NCI-H1092 (cell line): ENCODE data around the gene HLA-DPA1.

Experiments used
- DNase-seq: peaks from one replicate; lab custom pipeline; 2025; lab: John Stamatoyannopoulos, UW

HLA-DPA1 gene

GRCh38 chr6:33088931-33089620 is 15.6 kb upstream of the HLA-DPA1 start:
- DNase-seq: no peak

DNA sequence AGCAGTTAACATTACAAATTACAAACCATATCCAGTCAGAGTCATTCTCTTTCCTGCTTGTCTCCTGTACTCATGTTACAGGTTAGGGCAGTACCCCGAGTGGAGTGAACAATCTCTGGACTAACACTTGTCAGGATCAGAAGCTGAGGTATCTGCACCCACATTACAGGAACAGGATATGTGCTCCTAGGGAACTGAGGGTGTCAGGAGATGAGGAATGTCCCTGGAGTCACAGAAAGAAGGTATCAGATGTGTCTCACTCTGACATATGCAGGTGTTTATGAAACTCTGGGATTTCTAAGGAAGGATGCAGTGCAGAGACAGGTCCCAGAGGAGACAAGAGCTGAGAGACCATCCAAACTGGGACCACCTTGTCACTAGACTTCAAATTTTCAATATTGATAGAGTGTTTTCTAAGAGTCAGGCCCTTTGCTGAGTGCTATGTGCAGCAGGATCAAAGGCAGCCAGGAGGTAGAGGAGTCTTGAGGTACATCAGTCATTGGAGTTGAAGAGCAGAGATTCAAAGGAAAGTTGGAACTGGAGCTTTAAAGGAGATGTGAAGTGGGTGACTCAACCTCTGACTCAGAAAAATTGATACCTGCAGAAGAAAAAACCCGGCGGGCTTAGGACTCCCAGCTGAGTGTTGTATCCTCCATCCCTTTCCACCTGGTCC is 14.9 kb upstream of the HLA-DPA1 start:
- no peak for DNase-seq

DNA sequence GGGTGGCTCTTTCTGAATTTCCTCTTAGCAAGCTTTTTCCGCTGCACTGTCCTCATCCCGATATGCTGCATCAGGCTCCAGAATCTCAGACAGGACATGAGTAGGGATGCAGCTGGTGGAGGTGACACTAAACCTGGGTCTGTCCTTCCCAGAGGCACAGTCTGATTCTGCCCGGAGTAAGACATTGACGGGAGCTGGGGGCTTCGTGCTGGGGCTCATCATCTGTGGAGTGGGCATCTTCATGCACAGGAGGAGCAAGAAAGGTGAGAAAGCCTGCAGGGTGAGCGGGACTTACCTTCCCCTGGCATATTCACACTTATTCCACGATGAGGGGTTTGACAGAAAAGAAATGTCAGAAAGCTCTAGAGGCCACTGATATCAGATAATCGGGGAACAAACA is 12.2 kb upstream of the HLA-DPA1 start:
- no peak for DNase-seq

GRCh38 chr6:33082702-33083101 is 9.3 kb upstream of the HLA-DPA1 start:
- DNase-seq: no peak

- no peak for DNase-seq
These were observed 7.8 kb upstream of the HLA-DPA1 start for GRCh38 chr6:33081098-33081824.

GRCh38 chr6:33080127-33081089 is 7.0 kb upstream of the HLA-DPA1 start:
- no peak for DNase-seq

DNA sequence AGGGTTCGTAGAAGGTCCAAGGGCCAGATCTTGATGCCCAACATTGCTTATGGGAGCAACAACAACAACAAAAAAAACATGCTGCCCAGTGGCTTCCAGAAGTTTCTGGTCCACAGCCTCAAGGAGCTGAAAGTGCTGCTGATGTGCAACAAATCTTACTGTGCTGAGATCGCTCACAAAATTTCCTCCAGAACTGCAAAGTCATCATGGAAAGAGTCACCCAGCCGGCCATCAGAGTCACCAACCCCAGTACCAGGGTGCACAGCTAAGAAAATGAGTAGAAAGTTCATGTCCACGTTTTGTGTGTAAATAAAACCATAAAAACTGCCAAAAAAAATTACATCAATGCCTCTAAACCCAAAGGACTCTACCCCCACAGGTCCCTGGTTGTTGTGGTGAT is 6.1 kb upstream of the HLA-DPA1 start:
- no peak for DNase-seq

GRCh38 chr6:33078919-33079521 is 5.6 kb upstream of the HLA-DPA1 start:
- no peak for DNase-seq

GRCh38 chr6:33078442-33078841 is 5.0 kb upstream of the HLA-DPA1 start:
- no peak for DNase-seq

- DNase-seq: no peak
These were observed 4.5 kb upstream of the HLA-DPA1 start for GRCh38 chr6:33077908-33078307.

GRCh38 chr6:33076406-33076934 is 3.0 kb upstream of the HLA-DPA1 start:
- no peak for DNase-seq

GRCh38 chr6:33075568-33076405 is 2.3 kb upstream of the HLA-DPA1 start, which contains the start of gene HLA-DPB1:
Gene HLA-DPB1 (plus strand): TSS chr6:33075990. CDS start chr6:33076042, 52 bp downstream.
- DNase-seq: no peak

DNA sequence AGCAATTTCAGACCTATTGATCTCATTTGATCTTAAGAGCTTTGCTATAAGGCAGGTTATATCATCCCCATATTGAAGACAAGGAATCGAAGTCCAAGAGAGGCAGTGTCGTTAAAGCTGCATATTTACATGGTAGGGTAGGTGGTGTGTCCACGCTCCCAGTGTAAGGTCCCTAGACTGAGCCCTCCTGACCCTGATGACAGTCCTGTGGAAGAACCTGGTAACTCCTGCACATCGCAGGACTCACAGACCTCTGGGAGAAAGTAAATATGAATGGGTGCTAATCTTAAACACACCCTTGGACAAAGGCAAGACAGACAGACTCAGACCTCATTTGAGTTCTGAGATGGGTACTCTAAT is 1.7 kb upstream of the HLA-DPA1 start:
- DNase-seq: no peak

DNA sequence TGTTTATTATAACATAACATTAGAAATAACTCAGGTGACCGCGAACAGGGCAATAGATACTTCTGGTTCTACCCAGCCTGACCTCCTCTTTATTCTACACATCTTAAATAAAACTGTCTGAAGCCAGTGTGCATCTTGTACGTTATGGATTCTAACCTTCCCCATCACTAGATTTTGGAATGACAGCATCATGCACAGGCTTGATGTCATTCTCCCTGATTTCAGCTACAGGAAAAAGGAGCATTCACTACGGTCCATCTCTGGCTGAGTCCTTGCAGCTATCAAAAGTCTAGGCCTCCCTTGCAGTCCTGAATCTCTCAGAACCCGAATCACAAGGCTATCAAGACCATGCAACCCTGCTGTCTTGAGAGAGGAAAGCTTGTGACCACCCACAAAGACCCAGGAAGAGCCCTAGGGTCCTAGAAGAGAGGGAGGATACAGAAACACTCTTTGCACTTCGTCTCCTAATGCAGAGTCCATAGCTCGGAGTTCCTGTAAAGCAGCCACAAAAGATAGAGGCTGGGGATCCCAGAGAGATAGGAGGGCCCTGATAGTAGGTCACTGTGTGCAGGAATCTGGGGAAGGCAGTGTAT is 845 bp downstream of the HLA-DPA1 start:
- no peak for DNase-seq

DNA sequence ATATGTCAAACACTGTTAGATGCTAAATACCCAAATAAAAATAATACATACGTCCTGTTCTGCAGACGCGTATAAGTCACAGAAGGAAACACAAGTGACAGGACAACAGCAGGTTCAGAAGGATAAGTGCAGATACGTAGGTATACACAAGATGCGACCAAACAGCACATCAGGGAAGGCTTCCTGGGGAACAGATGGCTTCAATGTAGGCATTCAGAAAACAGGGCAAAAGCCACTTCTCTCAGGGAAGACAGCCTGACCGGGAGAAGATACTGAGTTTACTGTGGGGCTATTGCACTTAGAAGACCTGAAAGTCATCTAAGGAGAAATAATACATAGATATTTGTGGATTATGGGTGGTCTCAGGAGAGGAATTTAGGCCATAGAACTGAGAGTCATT is 1.9 kb downstream of the HLA-DPA1 start:
- DNase-seq: no peak

DNA sequence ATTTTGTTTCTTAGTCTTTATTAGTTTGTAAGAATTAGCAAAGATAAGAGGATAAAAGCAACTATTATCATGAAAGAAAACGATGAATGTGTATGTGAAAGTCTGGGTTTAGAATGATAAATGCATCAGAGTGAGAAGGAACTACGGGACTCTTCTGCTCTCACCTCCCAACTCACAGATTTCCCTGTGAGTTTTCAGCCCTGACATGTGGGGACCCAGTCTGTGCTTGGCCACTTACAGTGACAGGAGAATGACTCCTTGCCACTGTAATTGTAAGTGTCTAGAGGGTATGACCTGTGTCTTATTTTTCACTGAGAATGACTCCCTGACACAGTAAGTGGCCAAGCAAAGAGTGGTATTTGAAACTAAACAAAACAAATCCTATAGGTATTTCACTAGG is 2.5 kb downstream of the HLA-DPA1 start:
- no peak for DNase-seq

- no peak for DNase-seq
These were observed 4.3 kb downstream of the HLA-DPA1 start for GRCh38 chr6:33069021-33069738.

DNA sequence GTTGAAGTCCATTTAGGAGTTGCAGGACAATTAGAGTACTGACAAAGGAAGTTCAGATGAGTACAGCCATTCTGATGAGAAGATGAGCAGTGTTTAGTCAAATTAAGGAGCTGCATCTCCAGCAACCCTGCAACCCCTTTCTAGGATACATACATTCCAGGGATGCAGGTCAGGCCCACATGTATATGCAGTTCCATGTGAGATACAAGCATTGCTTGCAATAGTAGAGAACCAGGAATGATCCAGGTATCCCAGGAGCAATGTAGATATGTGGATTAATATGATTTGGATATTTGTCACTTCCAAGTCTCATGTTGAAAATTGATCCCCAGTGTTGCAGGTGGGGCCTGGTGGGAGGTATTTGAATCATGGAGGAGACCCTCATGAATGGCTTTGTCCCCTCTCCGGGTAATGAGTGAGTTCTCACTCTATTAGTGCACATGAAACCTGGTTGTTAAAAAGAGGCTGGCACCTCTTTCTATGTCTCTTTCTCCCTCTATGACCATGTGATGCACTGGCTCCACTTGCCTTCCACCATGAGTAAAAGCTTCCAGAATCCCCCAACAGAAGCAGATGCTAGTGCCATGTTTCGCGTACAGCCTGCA is 6.4 kb downstream of the HLA-DPA1 start:
- no peak for DNase-seq

- DNase-seq: no peak
These were observed 8.1 kb downstream of the HLA-DPA1 start for GRCh38 chr6:33065312-33065711.
